ENCODE data around the gene TTC39A. TPM values are rescaled to one million over a fixed set of nuclear protein-coding genes. Genes with fewer than 3 reads are reported as not detected.

The TTC39A gene
- total RNA-seq, 4 donors from 2014 or later = 0.26 to 2.5 (median 1.3) TPM

DNA sequence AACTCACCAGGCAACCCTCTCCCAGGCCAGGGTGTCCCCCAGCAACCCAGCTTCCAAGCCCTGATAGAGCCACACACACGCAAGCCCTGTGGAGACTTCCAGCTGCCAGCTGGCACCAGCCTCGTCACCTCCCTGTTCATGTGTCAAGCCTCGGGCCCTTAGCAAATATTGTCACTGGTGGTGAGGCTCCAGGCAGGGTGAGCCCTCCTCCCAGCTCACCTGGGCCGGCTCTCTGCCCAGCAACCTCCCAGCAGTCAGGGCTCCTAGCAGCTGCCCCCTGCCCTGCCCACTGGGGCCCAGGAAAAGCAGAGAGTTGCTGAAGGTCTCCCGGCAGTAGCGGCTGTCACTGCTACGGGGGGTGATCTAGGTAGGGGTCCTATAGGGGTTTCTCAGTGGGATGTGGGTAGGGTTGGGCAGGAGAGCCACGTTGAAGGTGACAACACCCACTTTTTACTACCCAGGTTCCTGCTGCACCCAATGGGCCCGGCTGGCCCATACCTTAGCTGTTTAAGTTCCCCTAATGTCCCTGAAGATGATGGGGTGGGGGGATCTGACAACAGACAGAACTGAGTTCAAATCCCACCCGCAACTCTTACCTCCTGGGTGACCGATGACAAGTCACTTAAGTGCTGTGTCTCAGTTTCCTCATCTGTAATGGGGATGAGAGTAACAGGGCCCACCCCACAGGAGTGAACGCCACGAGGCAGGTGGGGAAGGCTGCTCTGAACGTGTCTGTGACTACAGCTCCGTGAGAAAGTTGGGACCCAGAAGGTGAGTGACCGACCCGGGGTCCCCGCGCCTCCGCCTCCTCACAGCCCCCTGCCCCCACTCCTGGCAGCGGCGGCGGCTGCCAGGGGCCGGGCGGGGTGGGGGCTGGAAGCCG is 678 bp downstream of the TTC39A start:
- TF ChIP-seq CTCF (IDR thresholded peaks at IDR 0.05) (no peak), POLR2A (IDR thresholded peaks at IDR 0.05) (no peak)
- intact Hi-C loops (cut with DNase I; ENCODE audit: low total_unique reads) = no loop called here
- Histone ChIP-seq H3K9me3 (no peaks in the 10 kb centered on the region), H3K27ac (no peak overlapping the region), H3K4me1 (peaks cover 0 to 3% of the 10 kb centered on the region in 2 donors), H3K4me3 (no peak overlapping the region), H3K36me3 (no peaks in the 10 kb centered on the region), H3K27me3 (no peaks in the 10 kb centered on the region)
- no peak for DNase-seq

DNA sequence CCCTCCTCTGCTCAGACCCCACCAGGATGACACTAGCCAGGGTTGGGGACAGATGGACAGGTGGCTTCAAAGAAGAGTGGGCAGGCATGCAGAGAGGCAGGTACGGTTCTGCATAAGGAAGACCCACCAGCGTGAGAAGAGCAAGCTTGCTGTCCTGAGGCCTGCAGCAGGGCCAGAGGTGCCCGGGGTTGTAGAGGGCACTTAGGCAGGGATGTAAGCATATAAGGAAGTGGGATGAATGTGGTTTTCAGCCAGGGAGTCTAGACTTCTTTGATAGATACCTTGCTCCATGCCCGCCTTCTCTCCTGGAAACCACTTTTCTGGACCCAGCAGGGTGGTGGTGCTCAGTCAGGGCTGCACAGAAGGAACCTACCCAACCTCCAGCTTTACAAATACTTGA is 1.4 kb downstream of the TTC39A start:
- no peak for DNase-seq
- Histone ChIP-seq H3K4me1 (peaks cover 0 to 3% of the 10 kb centered on the region in 2 donors), H3K27ac (no peak overlapping the region), H3K36me3 (no peaks in the 10 kb centered on the region), H3K27me3 (no peaks in the 10 kb centered on the region), H3K9me3 (no peaks in the 10 kb centered on the region), H3K4me3 (no peak overlapping the region)
- intact Hi-C loops (cut with DNase I; ENCODE audit: low total_unique reads) = no loop called here
- TF ChIP-seq POLR2A (IDR thresholded peaks at IDR 0.05) = no peak
- TF ChIP-seq CTCF (IDR thresholded peaks at IDR 0.05) = no peak

DNA sequence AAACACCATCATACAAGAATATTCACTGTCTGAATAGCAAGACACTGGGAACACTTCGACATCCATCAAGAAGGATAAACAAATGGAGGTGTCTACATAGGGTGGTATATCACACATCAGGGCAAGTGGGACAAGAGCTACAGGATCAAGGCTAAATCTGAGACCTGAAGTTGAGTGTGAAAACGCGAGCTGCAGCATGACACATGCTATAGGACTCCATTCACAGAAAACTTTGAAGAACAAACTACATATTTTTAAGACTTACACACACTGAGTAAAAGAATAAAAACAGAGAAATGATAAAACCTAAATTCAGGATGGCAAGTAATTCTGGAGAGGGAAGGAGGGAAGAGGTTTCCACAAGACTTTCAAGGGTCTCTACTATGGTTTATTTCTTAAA is 2.1 kb downstream of the TTC39A start:
- no peak for DNase-seq
- Histone ChIP-seq H3K9me3 (no peaks in the 10 kb centered on the region), H3K27ac (no peak overlapping the region), H3K4me1 (peaks cover 0 to 3% of the 10 kb centered on the region in 2 donors), H3K4me3 (no peak overlapping the region), H3K36me3 (no peaks in the 10 kb centered on the region), H3K27me3 (no peaks in the 10 kb centered on the region)
- TF ChIP-seq CTCF (IDR thresholded peaks at IDR 0.05) (no peak), POLR2A (IDR thresholded peaks at IDR 0.05) (no peak)
- intact Hi-C loops (cut with DNase I; ENCODE audit: low total_unique reads) = no loop called here

- no peak overlapping the region for H3K4me3 ChIP-seq
- no peak for TF ChIP-seq CTCF (IDR thresholded peaks at IDR 0.05)
- TF ChIP-seq POLR2A (IDR thresholded peaks at IDR 0.05) = no peak
- peaks cover 0 to 3% of the 10 kb centered on the region in 2 donors for H3K4me1 ChIP-seq
- no peaks in the 10 kb centered on the region for H3K9me3 ChIP-seq
- no peaks in the 10 kb centered on the region for H3K27me3 ChIP-seq
- intact Hi-C loops (cut with DNase I; ENCODE audit: low total_unique reads) = no loop called here
- DNase-seq = no peak
- H3K36me3 ChIP-seq = no peaks in the 10 kb centered on the region
- H3K27ac ChIP-seq = no peak overlapping the region
Measured at GRCh38 chr1:51327386-51327785, 3.0 kb downstream of the TTC39A start.

DNA sequence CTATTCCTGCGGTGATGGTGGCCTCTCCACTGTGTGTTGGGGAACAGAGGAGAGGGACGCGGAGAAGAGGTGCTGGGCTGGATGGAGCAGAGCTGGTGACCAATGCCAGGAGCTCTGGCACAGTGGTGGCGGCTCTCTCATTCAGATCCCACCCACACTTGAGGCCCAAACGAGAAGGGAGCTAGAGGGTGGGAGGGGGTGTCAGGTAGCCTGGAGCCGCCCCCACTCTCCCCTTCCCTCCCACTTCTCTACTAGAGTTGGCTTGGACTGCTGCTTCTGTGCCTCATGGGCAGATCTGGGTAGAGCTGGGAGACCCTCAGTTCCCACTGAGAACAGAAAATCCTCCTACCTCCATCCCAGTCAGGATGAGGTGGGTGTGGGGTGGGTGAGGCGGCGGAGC is 3.5 kb downstream of the TTC39A start:
- Histone ChIP-seq H3K27me3 (no peaks in the 10 kb centered on the region), H3K9me3 (no peaks in the 10 kb centered on the region), H3K27ac (no peak overlapping the region), H3K36me3 (no peaks in the 10 kb centered on the region), H3K4me1 (peaks cover 0 to 3% of the 10 kb centered on the region in 2 donors), H3K4me3 (no peak overlapping the region)
- no peak for DNase-seq
- intact Hi-C loops (cut with DNase I; ENCODE audit: low total_unique reads) = no loop called here
- no peak for TF ChIP-seq CTCF (IDR thresholded peaks at IDR 0.05)

Data from uterus (tissue), 4 donors.